HepG2 (cell line): Measurements from ENCODE around the gene ZGRF1.
"Not testable (repeated sequence)": the region's sequence is repeated elsewhere in the genome, so short reads cannot be mapped to it uniquely, and the experiment has no call there.

Experiments
- CBX5 ChIP-seq: sonication (generic); formaldehyde crosslinking; IDR thresholded peaks from 2 replicates; pipeline ENCODE4 v1.4.0; 2020; ENCODE audit warnings: missing genetic modification reagents, borderline replicate concordance
- CHD2 ChIP-seq: IDR thresholded peaks from 2 replicates; pipeline ENCODE4 v1.6.1; 2011; ENCODE audit warnings: low read depth, low read length, improper control_type of control experiment
- RAD21 ChIP-seq: fragments of 450-650 bp; formaldehyde crosslinking; IDR thresholded peaks from 2 replicates; pipeline ENCODE4 v1.5.0; 2020; ENCODE audit warnings: mild to moderate bottlenecking
- SUZ12 ChIP-seq: fragments of 150-350 bp; IDR thresholded peaks from 2 replicates; pipeline ENCODE4 v1.6.1; 2014; ENCODE audit warnings: low read depth, low read length
- TEAD2 ChIP-seq: sonication (generic); formaldehyde crosslinking; IDR thresholded peaks from 2 replicates; pipeline ENCODE4 v1.9.0; 2021; ENCODE audit warnings: missing genetic modification reagents
- ZBTB7B ChIP-seq: sonication (generic); formaldehyde crosslinking; IDR thresholded peaks from 2 replicates; pipeline ENCODE4 v1.4.0; 2020; ENCODE audit warnings: missing genetic modification reagents

DNA sequence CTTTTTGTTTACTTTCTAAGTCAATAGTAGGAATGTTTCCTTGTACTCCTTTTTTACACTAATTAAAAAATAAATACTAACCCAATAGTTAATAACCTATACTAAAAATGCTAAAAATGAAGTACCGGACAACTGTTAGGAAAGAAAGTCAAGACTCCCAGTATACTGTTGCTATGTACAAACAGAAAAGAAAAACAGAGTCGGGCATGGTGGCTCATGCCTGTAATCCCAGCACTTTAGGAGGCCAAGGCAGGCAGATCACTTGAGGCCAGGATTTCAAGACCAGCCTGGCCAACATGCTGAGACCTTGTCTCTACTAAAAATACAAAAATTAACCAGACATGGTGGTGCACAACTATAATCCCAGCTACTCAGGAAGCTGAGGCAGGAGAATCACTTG is 23.9 kb downstream of the ZGRF1 start:
- not testable (repeated sequence) for TF ChIP-seq SUZ12; CHD2; RAD21 (CRISPR knock-in tag); TEAD2; CBX5; ZBTB7B (CRISPR knock-in tag)
